Stimulated activated naive CD4-positive, alpha-beta T cell treated with Interleukin-2 at 50 U/mL for 16 hours (primary cell): Measurements from ENCODE around the gene EVA1C.
"Not testable (repeated sequence)": the region's sequence is repeated elsewhere in the genome, so short reads cannot be mapped to it uniquely, and the experiment has no call there.

ENCODE experiments used
- DNase-seq: peaks from one replicate; lab custom pipeline; 2025; lab: John Stamatoyannopoulos, UW

The EVA1C gene

GRCh38 chr21:32462564-32462963 lies 50.1 kb downstream of the EVA1C start:
- DNase-seq, result not testable (repeated sequence)

- no peak for DNase-seq
Measured at GRCh38 chr21:32463367-32463766, 50.9 kb downstream of the EVA1C start.

- no peak for DNase-seq
Measured at GRCh38 chr21:32463889-32464300, 51.4 kb downstream of the EVA1C start.

DNA sequence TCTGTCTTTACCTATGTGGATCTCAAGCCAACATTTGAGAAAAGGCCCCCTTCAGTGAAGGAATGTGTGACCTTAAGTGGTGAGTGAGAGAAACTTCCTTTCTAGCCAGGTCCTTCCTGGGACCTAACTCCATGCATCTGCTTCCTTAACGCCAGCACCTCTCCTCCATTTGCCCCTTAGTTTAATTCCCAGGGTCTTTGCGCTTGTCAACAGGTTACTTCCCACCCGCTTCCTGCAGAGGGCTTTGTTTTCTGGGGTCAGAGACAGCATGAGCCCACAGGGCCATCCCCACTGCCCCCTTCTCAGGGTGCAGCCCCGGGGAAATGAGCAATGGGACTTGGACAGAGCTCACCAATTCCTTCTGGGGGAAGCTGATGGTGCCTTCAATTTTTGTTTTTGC lies 54.8 kb downstream of the EVA1C start:
- no peak for DNase-seq

DNA sequence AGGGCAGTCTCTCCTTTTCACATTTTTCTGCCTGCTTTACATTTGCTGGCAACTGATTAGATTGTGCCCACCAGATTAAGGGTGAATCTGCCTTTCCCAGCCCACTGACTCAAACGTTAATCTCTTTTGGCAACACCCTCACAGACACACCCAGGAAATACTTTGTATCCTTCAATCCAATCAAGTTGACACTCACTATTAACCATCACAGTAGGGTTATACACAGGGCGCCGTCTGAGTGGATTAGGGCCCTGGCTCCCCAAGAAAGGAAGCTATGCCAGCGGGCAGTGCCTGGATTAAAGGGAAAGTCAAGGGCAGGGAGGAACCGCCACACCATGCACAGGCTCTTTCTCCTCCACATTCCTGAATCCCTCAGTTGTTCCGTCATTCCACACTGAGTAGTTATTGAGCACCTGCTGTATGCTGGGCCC lies 56.2 kb downstream of the EVA1C start:
- DNase-seq, result no peak

DNA sequence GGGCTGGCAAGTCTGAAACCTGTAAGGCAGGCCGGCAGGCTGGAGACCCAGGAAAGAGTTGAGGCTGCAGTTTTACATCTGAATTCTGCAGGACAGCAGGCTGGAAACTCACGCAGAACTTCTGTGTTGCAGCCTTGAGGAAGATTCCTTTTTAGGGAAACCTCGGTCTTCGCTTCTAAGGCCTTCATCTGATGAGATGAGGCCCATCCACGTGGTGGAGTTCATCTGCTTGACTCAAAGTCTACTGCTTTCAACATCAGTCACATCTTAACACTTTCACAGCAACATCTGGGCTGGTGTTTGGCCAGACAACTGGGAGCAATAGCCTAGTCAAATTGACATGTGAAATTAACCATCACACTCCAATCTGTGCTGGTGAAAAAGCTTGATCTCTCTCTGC lies 57.1 kb downstream of the EVA1C start:
- DNase-seq, result no peak

DNA sequence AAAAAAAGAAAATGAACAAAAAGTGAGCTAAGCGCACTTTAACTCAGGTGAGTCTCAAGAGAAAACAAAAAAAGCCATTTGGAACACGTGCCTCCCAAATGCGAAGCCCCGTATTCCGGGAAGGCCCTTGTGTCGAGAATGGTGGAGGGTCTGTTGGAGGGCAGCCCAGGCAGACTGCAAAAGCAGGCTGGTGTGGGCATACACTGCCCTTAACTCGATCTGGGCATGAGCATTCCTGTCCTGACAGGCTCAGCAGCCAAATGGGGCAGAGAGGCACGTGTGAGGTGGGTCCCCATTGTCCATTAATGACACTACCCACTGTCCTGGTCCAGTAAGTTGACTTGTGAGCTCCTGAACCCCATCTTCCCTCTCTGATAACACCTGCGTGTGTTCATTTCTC lies 57.7 kb downstream of the EVA1C start:
- DNase-seq, result no peak

- no peak for DNase-seq
Measured at GRCh38 chr21:32472890-32473765, 60.6 kb downstream of the EVA1C start.

GRCh38 chr21:32474179-32475059 lies 61.9 kb downstream of the EVA1C start:
- no peak for DNase-seq

- DNase-seq, result no peak
Measured at GRCh38 chr21:32475162-32475812, 62.8 kb downstream of the EVA1C start.

DNA sequence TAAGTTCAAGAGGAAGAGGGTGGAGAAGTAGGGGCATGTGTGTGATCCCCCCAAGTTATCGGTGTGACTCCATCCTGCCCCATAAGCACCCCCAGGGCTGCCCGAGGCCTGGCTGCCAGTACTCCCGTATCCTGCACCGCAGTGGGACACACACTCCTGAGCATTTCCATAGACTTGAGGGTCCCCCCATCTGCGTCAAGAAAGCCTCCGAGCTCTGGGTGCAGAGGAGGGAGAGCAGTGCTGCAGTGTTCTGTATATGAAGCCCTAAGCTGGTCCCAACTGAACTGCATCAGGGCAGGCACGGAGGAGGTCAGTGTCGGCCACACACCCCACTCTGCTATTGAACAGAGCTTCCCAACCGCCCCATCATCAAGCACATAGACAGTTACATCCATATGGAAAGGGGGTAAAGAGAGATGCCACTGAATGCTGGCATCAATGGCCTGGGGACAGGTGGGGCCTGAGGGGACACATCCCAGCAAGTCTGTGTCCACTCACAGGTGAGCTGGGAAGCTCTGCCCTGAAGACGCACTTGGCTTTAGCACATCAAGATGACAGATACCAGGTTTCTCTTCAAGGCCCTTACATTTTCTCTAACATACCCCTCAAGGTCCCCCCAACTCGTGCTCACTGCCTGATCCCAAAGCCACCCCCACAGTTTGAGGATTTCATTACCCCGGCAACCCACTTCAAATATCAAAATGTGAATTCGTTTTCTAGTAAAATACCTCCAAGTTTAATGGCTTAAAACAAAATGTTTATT lies 64.3 kb downstream of the EVA1C start:
- DNase-seq, result no peak

DNA sequence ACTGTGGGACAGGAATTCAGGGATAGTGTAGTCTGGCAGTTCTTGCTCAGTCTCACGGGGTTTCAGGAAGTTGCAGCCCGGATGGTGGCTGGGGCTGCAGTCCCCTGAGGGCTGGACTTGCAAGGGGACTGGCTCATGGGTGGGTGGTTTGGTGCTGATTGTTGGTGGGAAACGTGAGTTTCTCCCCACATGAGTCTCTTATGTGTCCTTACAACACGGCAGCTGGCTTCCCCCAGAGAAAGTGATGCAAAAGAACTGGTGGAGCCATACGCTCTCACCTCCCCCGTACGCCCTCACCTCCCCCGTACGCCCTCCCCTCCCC lies 64.9 kb downstream of the EVA1C start:
- DNase-seq, result no peak

- no peak for DNase-seq
Measured at GRCh38 chr21:32481875-32482408, 69.4 kb downstream of the EVA1C start.

DNA sequence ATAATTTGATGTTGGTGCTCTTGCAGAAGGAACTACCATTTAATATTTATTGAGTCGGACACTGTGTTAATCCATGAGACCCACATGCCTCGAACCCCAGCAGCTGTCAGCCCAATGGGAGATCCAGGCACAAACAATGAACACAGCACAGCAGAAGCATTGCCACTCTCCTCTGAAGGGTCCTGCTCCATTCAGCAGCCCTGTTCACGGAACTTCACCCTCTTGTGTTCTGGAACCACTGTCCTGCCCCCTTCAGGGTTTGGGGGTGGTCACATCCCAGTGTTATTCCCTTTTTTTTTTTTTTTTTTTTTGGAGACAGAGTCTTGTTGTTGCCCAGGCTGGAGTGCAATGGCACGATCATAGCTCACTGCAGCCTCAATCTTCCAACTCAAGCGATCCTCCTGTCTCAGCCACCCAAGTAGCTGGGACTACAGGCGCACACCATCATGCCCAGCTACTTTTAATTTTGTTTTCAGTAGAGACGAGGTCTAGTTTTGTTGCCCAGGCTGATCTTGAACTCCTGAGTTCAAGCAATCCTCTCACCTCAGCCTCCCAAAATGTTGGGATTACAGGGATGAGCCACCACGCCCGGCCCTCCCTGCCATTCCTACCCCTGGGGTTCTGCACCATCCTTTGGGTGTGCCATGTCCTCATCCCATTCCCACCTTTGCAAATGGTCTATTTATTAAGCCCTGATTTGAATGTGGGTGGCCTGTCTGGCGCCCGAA lies 70.2 kb downstream of the EVA1C start:
- DNase-seq, result no peak

GRCh38 chr21:32483293-32483595 lies 70.7 kb downstream of the EVA1C start:
- DNase-seq, result no peak

GRCh38 chr21:32484706-32485380 lies 72.3 kb downstream of the EVA1C start:
- DNase-seq, result no peak

DNA sequence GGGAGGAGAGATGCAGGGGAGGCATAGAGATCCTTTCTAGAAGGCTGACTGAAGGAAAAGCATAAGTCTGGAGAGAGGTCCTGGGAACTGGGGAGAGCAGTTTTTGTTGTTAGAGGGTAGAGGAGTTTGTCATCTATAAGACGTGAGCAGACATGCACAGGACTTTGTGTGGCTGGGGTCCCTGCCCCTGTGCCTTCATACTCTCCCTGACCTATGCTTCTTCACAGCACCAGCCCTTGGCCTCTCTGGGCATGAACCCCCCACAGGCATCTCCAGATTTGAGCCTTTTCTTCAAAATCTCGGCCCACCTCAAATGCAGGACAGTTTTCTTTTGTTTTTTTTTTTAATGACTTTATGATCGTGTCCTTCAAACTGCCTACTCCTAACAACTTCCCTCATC lies 79.9 kb downstream of the EVA1C start:
- no peak for DNase-seq

DNA sequence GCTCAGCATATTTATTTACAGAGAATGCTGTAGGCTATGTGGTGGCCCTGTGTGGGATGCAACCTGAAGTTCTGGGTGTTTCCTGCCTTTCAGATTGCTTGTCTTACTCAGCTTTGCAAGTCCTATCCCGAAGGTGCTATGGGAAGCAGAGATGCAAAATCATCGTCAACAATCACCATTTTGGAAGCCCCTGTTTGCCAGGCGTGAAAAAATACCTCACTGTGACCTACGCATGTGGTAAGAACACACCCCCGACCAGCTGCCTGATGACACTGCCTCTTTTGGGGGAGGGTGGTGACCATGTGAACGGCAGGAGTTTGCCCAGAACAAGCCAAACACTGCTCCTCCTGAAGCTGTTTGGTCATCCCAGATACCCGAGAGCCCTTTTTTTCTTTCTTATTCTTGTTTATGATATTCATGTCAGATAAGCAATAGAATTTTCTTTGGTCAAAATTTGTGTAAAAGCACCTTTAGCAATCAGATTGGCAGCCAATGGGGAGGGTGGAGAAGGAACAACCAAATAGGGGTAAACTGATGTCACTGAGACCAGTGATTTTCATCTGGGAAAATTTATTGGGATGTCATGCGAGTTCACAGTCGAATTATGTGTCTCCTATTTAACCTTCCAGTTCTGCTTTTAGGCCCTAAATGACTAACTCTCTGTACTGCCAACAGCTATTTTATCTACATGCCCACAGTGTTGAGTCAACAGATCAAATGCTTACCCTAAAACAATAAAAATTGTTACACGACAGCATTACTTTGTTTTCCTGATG lies 82.6 kb downstream of the EVA1C start:
- DNase-seq, result no peak

GRCh38 chr21:32496568-32496967 lies 84.1 kb downstream of the EVA1C start:
- no peak for DNase-seq
